ENCODE data around the gene RBMXL3.

Gene RBMXL3

DNA sequence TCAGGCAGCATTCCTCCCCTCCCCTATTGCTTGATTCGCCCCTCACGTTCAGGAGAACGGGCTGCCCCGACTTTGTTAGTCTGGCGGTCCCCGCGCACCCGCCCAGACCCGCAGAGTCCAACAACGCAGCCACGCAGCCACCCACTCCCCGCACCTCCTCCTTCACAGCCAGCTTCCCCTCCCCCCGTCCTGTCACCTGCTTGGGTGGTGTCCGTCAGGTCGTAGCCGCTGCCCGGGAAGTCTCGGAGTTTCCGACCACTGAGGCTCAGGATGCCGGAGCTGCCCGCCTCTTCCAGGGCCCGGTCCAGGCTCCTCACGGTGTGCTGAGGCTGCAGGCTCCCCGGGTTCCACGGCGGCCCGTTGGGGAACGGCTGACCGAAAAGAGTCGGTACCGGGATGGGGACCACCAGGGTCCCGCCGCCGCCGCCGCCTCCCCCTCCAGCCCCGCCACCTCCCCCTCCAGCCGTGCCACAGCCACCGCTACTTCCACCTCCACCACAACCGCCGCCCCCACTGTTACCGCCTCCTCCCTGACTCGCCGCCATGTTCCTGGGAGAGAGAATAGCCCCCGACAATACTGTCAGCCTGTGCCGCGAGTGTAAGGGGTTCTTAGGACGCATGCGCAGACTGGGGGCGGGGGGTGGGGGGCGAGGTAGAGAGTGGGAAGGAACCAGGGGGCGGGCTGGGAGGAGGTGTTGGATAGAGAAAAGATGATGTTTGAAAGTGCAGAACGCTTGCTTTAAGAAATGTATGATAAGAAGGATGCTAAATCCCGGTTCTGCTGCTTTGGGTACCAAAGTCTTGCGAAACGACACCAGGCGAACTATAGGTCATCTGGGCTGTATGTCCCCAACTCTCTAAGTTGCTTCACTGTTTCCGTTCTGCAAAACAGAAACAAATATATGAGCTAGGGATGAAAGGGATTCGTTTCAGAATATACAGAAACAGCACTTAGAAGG is 44.6 kb downstream of the RBMXL3 start, which contains the start of gene LRCH2:
TSS of gene LRCH2 (minus strand) at position 600 of the 959 bp plus-strand sequence. CDS start at position 545, 55 bp downstream.
- DNase-seq: no peak

GRCh38 chrX:115234461-115234860 is 45.3 kb downstream of the RBMXL3 start:
- DNase-seq: no peak

GRCh38 chrX:115236560-115236959 is 47.4 kb downstream of the RBMXL3 start:
- DNase-seq: no peak

DNA sequence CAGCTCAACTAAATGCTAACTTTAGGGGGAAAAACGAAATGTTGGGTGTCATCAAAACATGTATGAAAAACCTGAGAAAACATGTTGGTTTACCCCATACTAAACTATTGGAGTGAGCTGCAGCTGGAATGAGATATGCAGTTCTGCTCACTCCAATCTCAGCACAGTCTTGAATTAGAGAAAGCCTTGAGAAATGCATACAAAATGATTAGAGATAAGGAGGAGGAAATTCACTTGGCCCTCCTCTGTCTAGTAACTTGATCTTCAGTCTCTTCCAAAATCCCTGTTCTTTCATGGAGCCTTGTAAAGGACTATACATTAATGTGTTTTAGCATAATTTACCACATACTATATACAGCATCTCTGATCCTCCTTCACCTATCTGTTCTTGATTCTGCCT is 47.8 kb downstream of the RBMXL3 start:
- no peak for DNase-seq
